SK-N-SH (cell line): ENCODE results near the gene OR2M3. TPM values are rescaled to one million over a fixed set of nuclear protein-coding genes. Genes with fewer than 3 reads are reported as not detected.

Experiments used
- CTCF ChIA-PET: fragments of 300-600, 350-600 bp; formaldehyde crosslinking; extraction: SDS; loops from one replicate; lab custom pipeline; 2021; lab: Yijun Ruan, JAX
- POLR2A ChIA-PET: fragments of 350-600 bp; sonication (Branson Sonifier 250); formaldehyde crosslinking; extraction: SDS; loops from one replicate; lab custom pipeline; 2020; ENCODE audit warnings: antibody characterized with exemption, inconsistent platforms; lab: Yijun Ruan, JAX
- DNase-seq: peaks from one replicate; pipeline ENCODE4 v3.0.0; 2012
- H2AFZ ChIP-seq: fragments of 200-600 bp; sonication (generic); 2 replicates; pipeline ENCODE4 v1.8.1; 2016; ENCODE audit warnings: antibody characterized with exemption, mild to moderate bottlenecking, low read depth
- H3F3A ChIP-seq: fragments of 200-600 bp; sonication (generic); replicated peaks from 2 replicates; pipeline ENCODE3; 2016; ENCODE audit warnings: antibody characterized with exemption, mild to moderate bottlenecking; ENCODE audit not compliant: insufficient read depth
- H3K27ac ChIP-seq, 2 experiments: fragments of 200-500 bp in 1 of 2; fragments of 200-600 bp in 1 of 2; sonication (Bioruptor generic) in 1 of 2; sonication (generic), shearing (Covaris generic) in 1 of 2; 2 replicates each; pipeline versions ENCODE4 v1.5.1 to v1.6.1; 2014 to 2016; ENCODE audit warnings: low read depth in 2 of 2, inconsistent platforms in 1 of 2, low read length in 1 of 2, mild to moderate bottlenecking in 1 of 2, mixed read lengths in 1 of 2
- H3K27me3 ChIP-seq: fragments of 200-600 bp; sonication (generic), shearing (Covaris generic); 2 replicates; pipeline ENCODE4 v1.6.1; 2016; ENCODE audit warnings: mixed run types; ENCODE audit not compliant: insufficient read depth
- H3K36me3 ChIP-seq, 2 experiments: fragments of 200-500 bp in 1 of 2; fragments of 200-600 bp in 1 of 2; sonication (Bioruptor generic) in 1 of 2; sonication (generic) in 1 of 2; replicated peaks in 1 of 2; 2 replicates each; pipeline versions ENCODE3 to v1.5.1; 2014 to 2016; ENCODE audit warnings: low read length in 1 of 2, mild to moderate bottlenecking in 1 of 2; ENCODE audit not compliant: insufficient read depth in 2 of 2, control insufficient read depth in 1 of 2
- H3K4me1 ChIP-seq, 2 experiments: fragments of 200-500 bp in 1 of 2; fragments of 200-600 bp in 1 of 2; sonication (Bioruptor generic) in 1 of 2; sonication (generic), shearing (Covaris generic) in 1 of 2; 2 replicates each; pipeline versions ENCODE4 v1.5.1 to v1.6.1; 2014 to 2016; ENCODE audit warnings: low read depth in 1 of 2, low read length in 1 of 2, mixed run types in 1 of 2; ENCODE audit not compliant: insufficient read depth in 2 of 2, control insufficient read depth in 1 of 2
- H3K4me2 ChIP-seq: fragments of 200-600 bp; sonication (generic), shearing (Covaris generic); 2 replicates; pipeline ENCODE4 v1.6.1; 2017; ENCODE audit warnings: mixed run types
- H3K4me3 ChIP-seq, 2 experiments: fragments of 200-500 bp in 1 of 2; fragments of 200-600 bp in 1 of 2; sonication (Bioruptor generic) in 1 of 2; sonication (generic), shearing (Covaris generic) in 1 of 2; 2 replicates each; pipeline versions ENCODE4 v1.5.1 to v1.8.1; 2014 to 2016; ENCODE audit warnings: low read depth in 2 of 2, inconsistent platforms in 1 of 2, low read length in 1 of 2, mild to moderate bottlenecking in 1 of 2, mixed read lengths in 1 of 2, moderate library complexity in 1 of 2
- H3K79me2 ChIP-seq: fragments of 200-600 bp; sonication (generic); 2 replicates; pipeline ENCODE4 v1.8.1; 2017; ENCODE audit warnings: mild to moderate bottlenecking; ENCODE audit not compliant: insufficient read depth
- H3K9ac ChIP-seq: fragments of 200-600 bp; sonication (generic); 2 replicates; pipeline ENCODE4 v1.6.1; 2017; ENCODE audit warnings: mixed run types
- H3K9me2 ChIP-seq: fragments of 200-600 bp; sonication (generic); 2 replicates; pipeline ENCODE4 v1.6.1; 2017; ENCODE audit warnings: mixed run types
- H3K9me3 ChIP-seq: fragments of 200-600 bp; sonication (generic); 2 replicates; pipeline ENCODE4 v1.6.1; 2017; ENCODE audit warnings: mixed run types, mild to moderate bottlenecking, moderate library complexity
- H4K20me1 ChIP-seq: fragments of 200-600 bp; sonication (generic); 2 replicates; pipeline ENCODE4 v1.6.1; 2017; ENCODE audit warnings: mild to moderate bottlenecking, mixed run types; ENCODE audit not compliant: insufficient read depth
- CHD2 ChIP-seq: fragments of 150-350 bp; IDR thresholded peaks from 2 replicates; pipeline ENCODE4 v1.6.1; 2018; ENCODE audit warnings: low read length; ENCODE audit not compliant: partially characterized antibody
- ELF1 ChIP-seq: IDR thresholded peaks from 2 replicates; pipeline ENCODE4 v1.4.0; 2012
- EZH2phosphoT487 ChIP-seq: fragments of 200-600 bp; sonication (generic); IDR thresholded peaks from 2 replicates; pipeline ENCODE4 v1.6.1; 2017; ENCODE audit warnings: low read depth, mixed run types, mild to moderate bottlenecking, antibody characterized with exemption, moderate library complexity, borderline replicate concordance
- FOXJ3 ChIP-seq: sonication (generic); formaldehyde crosslinking; IDR thresholded peaks from 2 replicates; pipeline ENCODE4 v1.5.1; 2020; ENCODE audit warnings: mild to moderate bottlenecking, missing genetic modification reagents
- GABPA ChIP-seq: IDR thresholded peaks from 2 replicates; pipeline ENCODE4 v1.4.0; 2012; ENCODE audit warnings: low read depth, mild to moderate bottlenecking
- GATA2 ChIP-seq: sonication (generic); formaldehyde crosslinking; IDR thresholded peaks from 2 replicates; pipeline ENCODE4 v1.5.0; 2020; ENCODE audit warnings: mild to moderate bottlenecking, missing genetic modification reagents
- MEF2A ChIP-seq: IDR thresholded peaks from 2 replicates; pipeline ENCODE4 v1.4.0; 2012; ENCODE audit warnings: low read depth, borderline replicate concordance
- MXI1 ChIP-seq: IDR thresholded peaks from 2 replicates; pipeline ENCODE4 v1.6.1; 2012; ENCODE audit warnings: mild to moderate bottlenecking, low read depth, low read length, improper control_type of control experiment
- NRF1 ChIP-seq: IDR thresholded peaks from 2 replicates; pipeline ENCODE4 v1.6.1; 2012; ENCODE audit warnings: low read depth, mild to moderate bottlenecking, low read length
- POLR2AphosphoS5 ChIP-seq: IDR thresholded peaks from 2 replicates; pipeline ENCODE4 v1.6.1; 2012; ENCODE audit warnings: low read depth, low read length
- RAD21 ChIP-seq: IDR thresholded peaks from 2 replicates; pipeline ENCODE4 v1.6.1; 2012; ENCODE audit warnings: mild to moderate bottlenecking, low read length
- RFX5 ChIP-seq: IDR thresholded peaks from 2 replicates; pipeline ENCODE4 v1.6.1; 2012; ENCODE audit warnings: mild to moderate bottlenecking, improper control_type of control experiment, low read length
- RXRA ChIP-seq: IDR thresholded peaks from 2 replicates; pipeline ENCODE4 v1.4.0; 2012; ENCODE audit warnings: low read depth, mild to moderate bottlenecking, borderline replicate concordance
- SIN3A ChIP-seq: IDR thresholded peaks from 2 replicates; pipeline ENCODE4 v1.6.1; 2012; ENCODE audit warnings: low read depth, mild to moderate bottlenecking, low read length, moderate library complexity, borderline replicate concordance
- TEAD4 ChIP-seq: IDR thresholded peaks from 2 replicates; pipeline ENCODE4 v1.4.0; 2012; ENCODE audit warnings: mild to moderate bottlenecking, borderline replicate concordance; ENCODE audit not compliant: insufficient read depth
- WGBS: methylation state at CpG from one replicate; pipeline ENCODE4 v1.1.6; 2017; ENCODE audit warnings: low lambda C conversion rate; 5-methylcytosine and 5-hydroxymethylcytosine counted together
- polyA plus RNA-seq, 3 experiments: library from polyadenylated mRNA; depleted of rRNA; stranded (reverse); fragments of >200 nt; gene quantifications; 2 replicates each; pipeline ENCODE4 v1.2.3, GENCODE V29; 2012
- TF ChIP-seq, protein P1 (sequence below): IDR thresholded peaks from 2 replicates; pipeline ENCODE4; 2012
- TF ChIP-seq, protein P2 (sequence below): fragments of 200-600 bp; sonication (generic); IDR thresholded peaks from 2 replicates; pipeline ENCODE4 v1.6.1; 2017; ENCODE audit warnings: antibody characterized with exemption, mild to moderate bottlenecking, moderate library complexity
- TF ChIP-seq, protein P3 (sequence below): IDR thresholded peaks from 2 replicates; pipeline ENCODE4 v1.4.0; 2012; ENCODE audit warnings: low read depth, borderline replicate concordance
- TF ChIP-seq, protein P4 (sequence below): IDR thresholded peaks from 2 replicates; pipeline ENCODE4 v1.6.1; 2012; ENCODE audit warnings: mild to moderate bottlenecking, low read depth, low read length, moderate library complexity
- TF ChIP-seq, protein P5 (sequence below): IDR thresholded peaks from 2 replicates; pipeline ENCODE4 v1.4.0; 2012; ENCODE audit warnings: low read depth

Gene OR2M3
- polyA plus RNA-seq, 1 of the 3 experiments (the other 2 are of a cell fraction), result not detected

DNA sequence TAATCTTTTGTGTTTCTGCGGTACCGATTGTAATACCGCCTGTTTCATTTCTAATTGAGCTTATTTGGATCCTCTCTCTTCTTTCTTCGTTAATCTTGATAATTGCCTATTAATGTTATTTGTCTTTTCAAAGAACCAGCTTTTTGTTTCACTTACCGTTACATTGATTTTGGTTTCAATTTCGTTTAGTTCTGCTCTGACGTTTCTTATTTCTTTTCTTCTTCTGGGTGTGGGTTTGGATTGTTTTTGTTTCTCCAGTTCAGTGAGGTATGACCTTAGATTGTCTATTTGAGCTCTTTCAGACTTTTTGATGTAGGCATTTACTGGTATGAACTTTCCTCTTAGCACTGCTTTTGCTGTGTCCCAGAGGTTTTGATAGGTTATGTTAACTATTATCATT is 13.1 kb upstream of the OR2M3 start:
- Histone ChIP-seq H3K27me3 (no peaks in the 10 kb centered on the region), H3K79me2 (no peaks in the 10 kb centered on the region), H3F3A (no peaks in the 10 kb centered on the region), H3K4me2 (no peak overlapping the region), H2AFZ (no peak overlapping the region), H3K27ac (no peak overlapping the region), H3K4me3 (no peak overlapping the region), H3K9ac (no peak overlapping the region)
- CTCF ChIA-PET, result no interaction called here
- POLR2A ChIA-PET, result no interaction called here
- TF ChIP-seq RAD21, result no peak
- TF ChIP-seq, protein P1, sequence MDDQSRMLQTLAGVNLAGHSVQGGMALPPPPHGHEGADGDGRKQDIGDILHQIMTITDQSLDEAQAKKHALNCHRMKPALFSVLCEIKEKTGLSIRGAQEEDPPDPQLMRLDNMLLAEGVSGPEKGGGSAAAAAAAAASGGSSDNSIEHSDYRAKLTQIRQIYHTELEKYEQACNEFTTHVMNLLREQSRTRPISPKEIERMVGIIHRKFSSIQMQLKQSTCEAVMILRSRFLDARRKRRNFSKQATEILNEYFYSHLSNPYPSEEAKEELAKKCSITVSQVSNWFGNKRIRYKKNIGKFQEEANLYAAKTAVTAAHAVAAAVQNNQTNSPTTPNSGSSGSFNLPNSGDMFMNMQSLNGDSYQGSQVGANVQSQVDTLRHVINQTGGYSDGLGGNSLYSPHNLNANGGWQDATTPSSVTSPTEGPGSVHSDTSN, result no peak
- TF ChIP-seq, protein P2, sequence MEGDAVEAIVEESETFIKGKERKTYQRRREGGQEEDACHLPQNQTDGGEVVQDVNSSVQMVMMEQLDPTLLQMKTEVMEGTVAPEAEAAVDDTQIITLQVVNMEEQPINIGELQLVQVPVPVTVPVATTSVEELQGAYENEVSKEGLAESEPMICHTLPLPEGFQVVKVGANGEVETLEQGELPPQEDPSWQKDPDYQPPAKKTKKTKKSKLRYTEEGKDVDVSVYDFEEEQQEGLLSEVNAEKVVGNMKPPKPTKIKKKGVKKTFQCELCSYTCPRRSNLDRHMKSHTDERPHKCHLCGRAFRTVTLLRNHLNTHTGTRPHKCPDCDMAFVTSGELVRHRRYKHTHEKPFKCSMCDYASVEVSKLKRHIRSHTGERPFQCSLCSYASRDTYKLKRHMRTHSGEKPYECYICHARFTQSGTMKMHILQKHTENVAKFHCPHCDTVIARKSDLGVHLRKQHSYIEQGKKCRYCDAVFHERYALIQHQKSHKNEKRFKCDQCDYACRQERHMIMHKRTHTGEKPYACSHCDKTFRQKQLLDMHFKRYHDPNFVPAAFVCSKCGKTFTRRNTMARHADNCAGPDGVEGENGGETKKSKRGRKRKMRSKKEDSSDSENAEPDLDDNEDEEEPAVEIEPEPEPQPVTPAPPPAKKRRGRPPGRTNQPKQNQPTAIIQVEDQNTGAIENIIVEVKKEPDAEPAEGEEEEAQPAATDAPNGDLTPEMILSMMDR, result no peak
- TF ChIP-seq CHD2, result no peak
- TF ChIP-seq MEF2A, result no peak
- no peak for TF ChIP-seq RFX5
- TF ChIP-seq MXI1, result no peak
- TF ChIP-seq RXRA, result no peak
- TF ChIP-seq FOXJ3 (CRISPR knock-in tag), result no peak
- no peak for TF ChIP-seq SIN3A
- TF ChIP-seq GATA2 (CRISPR knock-in tag), result no peak
- TF ChIP-seq, all 33 proteins: peak for 0
- H4K20me1 ChIP-seq, result no peaks in the 10 kb centered on the region
- no peaks in the 10 kb centered on the region for H3K36me3 ChIP-seq
- no peak for DNase-seq
- H3K4me1 ChIP-seq, result no peaks in the 10 kb centered on the region
- no peaks in the 10 kb centered on the region for H3K9me2 ChIP-seq
- 19% methylated on average over 7 of the region's 7 CpGs for WGBS
- no peaks in the 10 kb centered on the region for H3K9me3 ChIP-seq

DNA sequence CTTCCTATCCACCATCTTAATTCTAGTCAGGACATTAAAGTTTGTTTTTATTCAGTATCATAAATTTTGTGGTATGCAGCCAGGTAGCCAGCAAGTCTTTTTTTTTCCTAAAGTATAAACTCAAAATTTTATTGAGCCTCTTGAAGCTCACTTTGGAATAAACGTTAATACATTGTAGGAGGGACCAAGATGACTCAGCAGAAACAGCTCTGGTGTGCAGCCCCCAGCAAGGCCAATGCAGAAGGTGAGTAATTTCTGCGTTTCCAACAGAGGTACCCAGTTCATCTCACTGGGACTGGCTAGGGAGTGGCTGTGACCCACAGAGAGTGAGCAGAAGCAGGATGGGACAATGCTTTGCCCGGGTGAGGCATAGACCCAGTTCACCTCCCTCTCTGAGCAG is 9.7 kb upstream of the OR2M3 start:
- no peak overlapping the region for H3K4me3 ChIP-seq
- no peak overlapping the region for H3K9ac ChIP-seq
- DNase-seq, result no peak
- CTCF ChIA-PET, result no interaction called here
- H3K27me3 ChIP-seq, result no peaks in the 10 kb centered on the region
- 0% methylated on average over 2 of the region's 3 CpGs for WGBS
- no peaks in the 10 kb centered on the region for H3K79me2 ChIP-seq
- no peaks in the 10 kb centered on the region for H3K36me3 ChIP-seq
- no peak overlapping the region for H2AFZ ChIP-seq
- no peaks in the 10 kb centered on the region for H3K4me1 ChIP-seq
- no peak overlapping the region for H3K4me2 ChIP-seq
- no peaks in the 10 kb centered on the region for H3K9me2 ChIP-seq
- H3K27ac ChIP-seq, result no peak overlapping the region
- no peaks in the 10 kb centered on the region for H3K9me3 ChIP-seq
- POLR2A ChIA-PET, result no interaction called here
- H3F3A ChIP-seq, result no peaks in the 10 kb centered on the region
- no peaks in the 10 kb centered on the region for H4K20me1 ChIP-seq
- TF ChIP-seq RXRA, result no peak
- TF ChIP-seq, protein P1, result no peak
- TF ChIP-seq RFX5, result no peak
- TF ChIP-seq, protein P3, sequence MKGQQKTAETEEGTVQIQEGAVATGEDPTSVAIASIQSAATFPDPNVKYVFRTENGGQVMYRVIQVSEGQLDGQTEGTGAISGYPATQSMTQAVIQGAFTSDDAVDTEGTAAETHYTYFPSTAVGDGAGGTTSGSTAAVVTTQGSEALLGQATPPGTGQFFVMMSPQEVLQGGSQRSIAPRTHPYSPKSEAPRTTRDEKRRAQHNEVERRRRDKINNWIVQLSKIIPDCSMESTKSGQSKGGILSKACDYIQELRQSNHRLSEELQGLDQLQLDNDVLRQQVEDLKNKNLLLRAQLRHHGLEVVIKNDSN, result no peak
- no peak for TF ChIP-seq TEAD4
- TF ChIP-seq GABPA, result no peak
- TF ChIP-seq EZH2phosphoT487, result no peak
- TF ChIP-seq POLR2AphosphoS5, result no peak
- TF ChIP-seq NRF1, result no peak
- no peak for TF ChIP-seq ELF1
- TF ChIP-seq, protein P4, sequence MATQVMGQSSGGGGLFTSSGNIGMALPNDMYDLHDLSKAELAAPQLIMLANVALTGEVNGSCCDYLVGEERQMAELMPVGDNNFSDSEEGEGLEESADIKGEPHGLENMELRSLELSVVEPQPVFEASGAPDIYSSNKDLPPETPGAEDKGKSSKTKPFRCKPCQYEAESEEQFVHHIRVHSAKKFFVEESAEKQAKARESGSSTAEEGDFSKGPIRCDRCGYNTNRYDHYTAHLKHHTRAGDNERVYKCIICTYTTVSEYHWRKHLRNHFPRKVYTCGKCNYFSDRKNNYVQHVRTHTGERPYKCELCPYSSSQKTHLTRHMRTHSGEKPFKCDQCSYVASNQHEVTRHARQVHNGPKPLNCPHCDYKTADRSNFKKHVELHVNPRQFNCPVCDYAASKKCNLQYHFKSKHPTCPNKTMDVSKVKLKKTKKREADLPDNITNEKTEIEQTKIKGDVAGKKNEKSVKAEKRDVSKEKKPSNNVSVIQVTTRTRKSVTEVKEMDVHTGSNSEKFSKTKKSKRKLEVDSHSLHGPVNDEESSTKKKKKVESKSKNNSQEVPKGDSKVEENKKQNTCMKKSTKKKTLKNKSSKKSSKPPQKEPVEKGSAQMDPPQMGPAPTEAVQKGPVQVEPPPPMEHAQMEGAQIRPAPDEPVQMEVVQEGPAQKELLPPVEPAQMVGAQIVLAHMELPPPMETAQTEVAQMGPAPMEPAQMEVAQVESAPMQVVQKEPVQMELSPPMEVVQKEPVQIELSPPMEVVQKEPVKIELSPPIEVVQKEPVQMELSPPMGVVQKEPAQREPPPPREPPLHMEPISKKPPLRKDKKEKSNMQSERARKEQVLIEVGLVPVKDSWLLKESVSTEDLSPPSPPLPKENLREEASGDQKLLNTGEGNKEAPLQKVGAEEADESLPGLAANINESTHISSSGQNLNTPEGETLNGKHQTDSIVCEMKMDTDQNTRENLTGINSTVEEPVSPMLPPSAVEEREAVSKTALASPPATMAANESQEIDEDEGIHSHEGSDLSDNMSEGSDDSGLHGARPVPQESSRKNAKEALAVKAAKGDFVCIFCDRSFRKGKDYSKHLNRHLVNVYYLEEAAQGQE, result no peak
- TF ChIP-seq, protein P5, sequence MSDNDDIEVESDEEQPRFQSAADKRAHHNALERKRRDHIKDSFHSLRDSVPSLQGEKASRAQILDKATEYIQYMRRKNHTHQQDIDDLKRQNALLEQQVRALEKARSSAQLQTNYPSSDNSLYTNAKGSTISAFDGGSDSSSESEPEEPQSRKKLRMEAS, result no peak
